ENCODE data around the gene CD200R1L.
"Not testable (repeated sequence)": the region's sequence is repeated elsewhere in the genome, so short reads cannot be mapped to it uniquely, and the experiment has no call there.

Gene CD200R1L, protein sequence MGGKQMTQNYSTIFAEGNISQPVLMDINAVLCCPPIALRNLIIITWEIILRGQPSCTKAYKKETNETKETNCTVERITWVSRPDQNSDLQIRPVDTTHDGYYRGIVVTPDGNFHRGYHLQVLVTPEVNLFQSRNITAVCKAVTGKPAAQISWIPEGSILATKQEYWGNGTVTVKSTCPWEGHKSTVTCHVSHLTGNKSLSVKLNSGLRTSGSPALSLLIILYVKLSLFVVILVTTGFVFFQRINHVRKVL

GRCh38 chr3:112846764-112847163, at the start of gene CD200R1L:
CD200R1L (minus strand) TSS chr3:112846864; CDS start chr3:112829367, 17,497 bp downstream.
- FAIRE-seq: no peak
- DNase-seq (ENCODE audit: extremely low spot score, insufficient read length, low read depth): no peak

- no peak for FAIRE-seq
- DNase-seq (ENCODE audit: extremely low spot score, insufficient read length, low read depth): no peak
These were observed 47.6 kb upstream of the CD200R1L start for GRCh38 chr3:112894258-112894657.

DNA sequence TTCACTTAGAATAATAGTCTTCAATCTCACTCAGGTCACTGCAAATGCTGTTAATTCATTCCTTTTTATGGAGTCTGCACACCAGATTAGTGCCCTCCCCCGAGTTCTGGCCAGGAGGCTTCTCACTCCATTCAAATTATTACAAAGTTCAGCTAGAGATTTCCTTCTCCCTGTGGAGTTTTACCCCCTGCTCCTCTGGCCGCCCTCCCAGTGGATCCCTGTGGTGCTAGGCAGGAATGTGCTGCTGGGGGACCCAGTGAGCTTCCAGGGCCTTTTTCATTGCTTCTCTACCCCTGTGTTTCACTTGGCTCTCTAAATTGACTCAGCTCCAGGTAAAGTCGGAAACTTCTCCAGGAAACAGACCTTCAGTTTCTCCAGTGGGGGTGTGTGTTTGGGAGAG, 42.7 kb upstream of the CD200R1L start:
- no peak for FAIRE-seq
- no peak for DNase-seq (ENCODE audit: extremely low spot score, insufficient read length, low read depth)

DNA sequence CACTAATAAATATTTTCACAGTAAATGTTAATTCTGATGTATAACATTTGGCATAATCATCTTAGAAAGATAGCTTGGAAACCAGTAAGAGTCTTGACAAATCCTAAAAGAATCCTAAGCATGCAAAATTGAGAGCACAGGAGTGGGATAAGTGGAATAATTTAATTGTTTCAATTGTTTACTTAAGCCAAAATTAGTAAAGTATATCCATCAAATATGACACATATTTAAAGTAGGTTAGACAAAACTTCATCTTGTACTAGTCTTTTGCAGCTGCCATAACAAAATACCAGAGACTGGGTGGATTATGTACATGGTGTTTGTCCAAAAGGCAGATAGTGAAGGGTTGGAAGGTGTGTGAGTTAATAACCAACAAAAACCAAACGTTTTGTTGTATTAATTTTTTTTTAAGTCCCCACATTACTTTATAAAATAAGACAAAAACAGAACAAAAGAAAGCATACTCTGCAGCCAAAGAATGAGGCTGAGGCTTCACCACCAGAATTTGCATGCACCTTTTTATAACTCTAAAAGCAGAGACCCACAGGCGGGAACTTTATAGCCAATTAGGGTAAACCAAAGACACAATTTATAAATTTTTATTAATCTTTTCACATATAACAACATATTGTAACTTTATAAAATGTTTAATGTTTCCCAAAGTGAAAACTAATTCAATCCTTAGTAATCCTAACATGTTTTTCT, 41.9 kb upstream of the CD200R1L start:
- no peak for FAIRE-seq
- no peak for DNase-seq (ENCODE audit: extremely low spot score, insufficient read length, low read depth)

DNA sequence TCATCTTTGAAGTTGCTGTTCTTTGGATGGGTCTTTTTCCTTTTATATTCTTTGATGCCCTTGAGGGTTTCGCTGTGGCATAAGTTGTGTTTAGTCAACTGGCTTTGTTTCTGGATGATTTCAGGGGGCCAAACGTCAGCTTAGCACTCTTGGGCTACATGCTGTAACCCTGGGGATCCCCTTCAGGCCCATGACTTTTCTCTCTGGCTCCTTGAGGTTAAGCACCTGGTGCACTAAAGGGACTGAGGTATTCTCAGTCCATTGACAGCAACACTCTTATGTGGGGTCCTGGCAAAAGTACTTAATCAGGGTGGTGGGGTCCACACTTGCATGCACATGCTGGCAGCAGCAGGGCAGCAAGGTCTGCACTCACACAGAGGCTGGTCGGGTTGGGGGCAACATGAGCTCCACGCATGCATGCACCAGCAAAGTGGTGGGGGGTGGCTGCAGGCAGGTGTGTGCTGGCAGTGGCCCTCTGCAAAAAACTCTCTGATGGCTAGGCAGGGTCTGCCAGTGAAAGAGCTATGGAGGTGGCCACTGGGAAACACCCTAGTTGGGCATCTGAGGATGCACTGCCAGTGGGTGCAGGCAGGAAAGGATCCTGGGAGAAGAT, 38.1 kb upstream of the CD200R1L start:
- no peak for DNase-seq (ENCODE audit: extremely low spot score, insufficient read length, low read depth)
- FAIRE-seq: no peak

DNA sequence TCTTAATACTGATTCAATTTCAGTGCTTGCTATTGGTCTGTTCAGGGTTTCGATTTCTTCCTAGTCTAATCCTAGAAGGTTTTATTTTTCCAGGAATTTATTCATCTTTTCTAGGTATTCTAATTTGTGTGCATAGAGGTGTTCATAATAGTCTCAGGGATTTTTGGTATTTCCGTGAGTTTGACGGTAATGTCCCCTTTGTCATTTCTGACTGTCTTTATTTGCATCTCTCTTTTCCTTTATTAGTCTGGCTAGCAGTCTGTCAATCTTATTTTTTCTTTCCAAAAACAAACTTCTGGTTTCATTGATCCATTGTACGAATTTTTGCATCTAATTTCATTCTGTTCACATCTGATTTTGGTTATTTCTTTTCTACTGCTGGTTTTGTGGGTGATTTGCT, 35.2 kb upstream of the CD200R1L start:
- FAIRE-seq (no peak), DNase-seq (ENCODE audit: extremely low spot score, insufficient read length, low read depth) (no peak)

- DNase-seq (ENCODE audit: extremely low spot score, insufficient read length, low read depth) (no peak), FAIRE-seq (peak; percentile 5)
These were observed 28.9 kb upstream of the CD200R1L start for GRCh38 chr3:112875561-112875960.

DNA sequence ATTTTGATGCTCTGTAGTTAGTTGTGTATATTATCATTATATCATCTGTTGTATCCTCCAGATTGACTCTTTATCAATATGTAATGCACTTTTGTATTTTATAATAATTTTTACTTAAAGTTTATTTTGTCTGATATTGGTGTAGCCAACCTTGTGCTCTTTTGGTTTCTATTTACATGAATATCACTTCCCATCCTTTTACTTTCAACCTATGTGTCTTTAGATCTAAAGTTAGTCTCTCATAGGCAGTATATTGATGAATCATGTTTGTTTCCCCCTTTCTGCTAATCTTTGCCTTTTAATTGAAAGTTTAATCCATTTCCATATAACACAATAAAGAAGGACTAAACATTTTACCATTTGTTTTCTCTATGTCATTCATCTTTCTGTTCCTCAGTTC, 28.1 kb upstream of the CD200R1L start:
- FAIRE-seq: peak; percentile 68

DNA sequence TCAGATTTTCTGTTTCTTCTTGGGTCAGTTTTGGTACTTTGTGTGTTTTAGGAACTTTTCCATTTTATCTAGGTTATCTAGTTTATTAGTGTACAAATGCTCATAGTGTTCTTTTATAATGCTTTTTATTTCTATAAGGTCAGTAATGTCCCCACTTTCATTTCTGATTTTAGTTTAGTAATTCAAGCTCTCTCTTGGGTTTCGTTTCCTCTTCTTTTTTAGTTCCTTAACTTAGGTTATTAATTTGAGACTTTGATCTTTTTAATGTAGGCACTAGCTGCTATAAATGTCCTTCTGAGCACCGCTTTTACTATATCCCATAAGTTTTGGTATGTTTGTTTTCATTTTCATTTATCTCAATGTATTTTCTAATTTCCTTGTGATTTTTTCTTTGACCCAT, 27.0 kb upstream of the CD200R1L start:
- FAIRE-seq (peak; percentile 75), DNase-seq (ENCODE audit: extremely low spot score, insufficient read length, low read depth) (no peak)

More for the DNA sequence above, 28.1 kb upstream of the CD200R1L start:
- DNase-seq (ENCODE audit: extremely low spot score, insufficient read length, low read depth): no peak

- no peak for DNase-seq (ENCODE audit: extremely low spot score, insufficient read length, low read depth)
- FAIRE-seq: no peak
These were observed 25.1 kb upstream of the CD200R1L start for GRCh38 chr3:112871735-112872134.

- no peak for FAIRE-seq
These were observed 19.1 kb upstream of the CD200R1L start for GRCh38 chr3:112865757-112866156.

DNA sequence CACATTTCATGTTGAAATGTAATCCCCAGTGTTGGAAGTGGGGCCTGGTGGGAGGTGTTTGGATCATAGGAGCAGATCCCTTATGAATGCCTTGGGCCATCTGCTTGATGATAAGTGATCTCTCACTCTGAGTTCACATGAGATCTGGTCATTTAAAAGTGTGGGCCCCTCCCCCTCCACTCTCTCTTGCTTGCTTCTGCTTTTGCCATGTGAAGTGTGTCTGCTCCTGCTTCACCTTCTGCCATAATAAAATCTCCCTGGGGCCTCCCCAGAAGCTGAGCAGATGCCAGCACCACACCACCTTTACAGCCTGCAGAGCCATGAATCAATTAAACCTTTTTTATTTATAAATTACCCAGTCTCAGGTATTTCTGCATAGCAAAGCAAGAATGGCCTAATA, 14.2 kb upstream of the CD200R1L start:
- FAIRE-seq: no peak
- DNase-seq (ENCODE audit: extremely low spot score, insufficient read length, low read depth): no peak

More at GRCh38 chr3:112865757-112866156, 19.1 kb upstream of the CD200R1L start:
- DNase-seq (ENCODE audit: extremely low spot score, insufficient read length, low read depth): no peak

DNA sequence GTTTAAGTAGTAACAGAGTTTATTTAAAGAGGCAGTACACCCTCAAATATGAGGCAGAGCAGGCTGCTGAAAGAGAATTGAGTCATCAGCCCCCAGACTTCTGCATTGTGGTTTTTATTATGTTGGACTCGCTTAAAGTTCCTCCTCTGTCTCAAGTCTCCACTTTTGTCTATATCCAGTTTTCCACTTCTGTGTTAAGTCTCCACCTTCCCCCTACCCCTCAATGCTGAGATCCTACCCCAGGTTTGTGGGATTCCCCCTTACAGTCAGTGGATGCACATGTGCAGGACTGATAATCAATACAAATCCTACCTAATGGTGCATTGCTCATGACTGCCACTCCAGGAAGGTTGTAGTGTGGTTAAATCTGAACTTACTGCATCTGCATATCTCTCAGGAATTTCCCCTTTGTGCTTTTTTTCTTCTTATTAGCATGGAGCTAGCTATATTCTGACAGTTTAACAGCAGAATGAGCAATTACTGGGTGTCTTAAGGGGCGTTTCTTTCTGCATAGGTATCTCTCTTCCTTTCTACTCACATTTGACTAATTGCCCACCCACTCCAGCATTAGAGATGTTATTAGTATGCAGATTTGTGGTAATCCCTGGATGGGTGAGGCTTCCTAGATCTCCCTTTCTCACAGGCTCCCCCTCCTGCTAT, 11.9 kb upstream of the CD200R1L start:
- DNase-seq (ENCODE audit: extremely low spot score, insufficient read length, low read depth) (no peak), FAIRE-seq (peak; percentile 67)

DNA sequence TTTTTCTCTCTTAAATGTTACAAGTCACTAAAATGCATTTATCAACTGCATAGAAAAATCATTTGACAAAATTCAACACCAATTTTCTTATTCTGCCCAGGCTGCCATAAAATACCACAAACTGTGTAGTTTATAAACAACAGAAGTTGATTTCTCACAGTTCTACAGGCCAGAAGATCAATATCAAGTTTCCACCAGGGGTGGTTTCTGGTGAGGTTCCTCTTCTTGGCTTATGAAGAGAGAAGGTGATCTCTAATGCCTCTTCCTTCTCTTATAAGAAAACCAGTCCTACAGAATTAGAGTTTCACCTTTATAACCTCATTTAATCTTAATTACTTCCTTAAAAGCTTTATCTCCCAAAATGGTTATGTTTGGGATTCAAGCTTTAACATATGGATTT, 10.9 kb upstream of the CD200R1L start:
- FAIRE-seq: no peak

DNA sequence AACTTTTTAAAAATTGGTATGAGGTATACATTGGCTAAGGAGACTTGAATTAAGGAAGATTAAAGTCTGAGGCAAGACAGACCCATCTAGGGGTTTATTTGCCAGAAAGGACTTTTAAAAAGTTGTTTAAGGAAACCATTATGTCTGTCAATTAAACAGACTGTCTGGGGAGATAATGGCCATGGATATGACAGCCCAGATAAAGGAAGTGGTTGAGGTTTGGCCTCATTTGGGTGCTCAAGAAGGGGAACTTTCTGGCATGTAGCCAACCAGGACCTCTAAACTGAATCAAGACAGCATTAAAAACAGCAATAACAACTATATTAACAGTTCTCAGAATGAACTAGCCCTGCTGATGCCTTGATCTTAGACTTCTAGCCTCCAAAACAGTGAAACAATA, 9.9 kb upstream of the CD200R1L start:
- peak; percentile 26 for FAIRE-seq
- no peak for DNase-seq (ENCODE audit: extremely low spot score, insufficient read length, low read depth)

More for the DNA sequence above, 10.9 kb upstream of the CD200R1L start:
- DNase-seq (ENCODE audit: extremely low spot score, insufficient read length, low read depth): no peak

DNA sequence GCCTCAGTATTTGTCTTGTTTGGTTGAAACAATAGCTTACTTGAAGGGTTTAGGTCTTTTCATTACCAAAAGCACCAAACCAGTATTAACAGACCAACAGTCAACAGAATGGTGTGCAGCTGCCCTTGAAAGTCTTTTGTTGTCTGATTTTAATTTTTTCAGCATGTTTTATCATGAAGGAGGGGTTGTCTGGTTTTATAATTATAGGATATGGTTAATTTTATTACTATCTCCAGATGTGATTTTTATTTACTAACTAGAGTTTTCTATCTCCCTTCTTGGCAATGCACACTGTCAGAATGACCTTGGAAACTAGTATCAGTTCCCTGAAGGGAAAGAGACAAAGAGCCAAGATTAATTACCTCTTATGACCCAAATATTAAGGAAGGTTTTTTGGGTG, 9.2 kb upstream of the CD200R1L start:
- no peak for FAIRE-seq
- DNase-seq (ENCODE audit: extremely low spot score, insufficient read length, low read depth): no peak

GRCh38 chr3:112855074-112855473, 8.4 kb upstream of the CD200R1L start:
- DNase-seq (ENCODE audit: extremely low spot score, insufficient read length, low read depth); FAIRE-seq: not testable (repeated sequence)

DNA sequence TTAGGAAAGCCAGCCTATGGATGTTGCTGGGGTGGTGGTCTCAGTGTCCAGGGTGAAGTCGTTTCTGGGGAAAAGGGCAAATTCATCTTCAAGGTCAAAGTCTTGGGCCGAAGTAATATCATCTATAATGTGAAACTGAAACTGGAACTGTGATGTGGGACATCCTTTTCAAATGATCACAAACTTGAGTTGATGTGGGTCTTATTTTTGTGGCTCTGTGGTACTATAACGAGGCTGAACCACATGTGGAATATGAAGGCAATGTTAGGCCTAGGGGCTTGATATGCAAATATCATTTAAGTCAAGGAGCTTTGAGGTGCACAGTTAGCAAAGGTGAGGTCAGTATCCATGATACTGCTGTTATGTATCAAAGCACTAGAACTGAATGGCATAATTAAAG, 1.5 kb upstream of the CD200R1L start:
- peak; percentile 69 for FAIRE-seq
- no peak for DNase-seq (ENCODE audit: extremely low spot score, insufficient read length, low read depth)

DNA sequence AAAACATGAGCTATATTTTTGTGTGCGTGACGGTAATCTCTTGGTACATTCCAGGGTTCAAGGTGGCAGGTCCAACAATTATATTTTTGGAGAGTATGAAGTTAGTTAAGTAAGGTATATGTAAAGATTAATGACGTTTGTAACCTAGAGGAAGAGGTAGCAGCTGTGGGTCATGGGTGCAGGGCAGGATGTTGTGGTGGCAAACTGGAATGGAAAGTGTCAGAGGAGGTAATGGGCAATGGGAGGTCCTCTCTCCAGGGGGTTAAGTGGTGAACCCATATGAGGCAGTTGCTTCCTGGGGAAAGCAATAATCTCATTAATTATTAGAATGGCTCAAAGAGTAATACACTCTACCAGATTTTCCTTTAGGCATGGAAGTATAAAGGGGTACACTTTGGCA, 1.0 kb upstream of the CD200R1L start:
- DNase-seq (ENCODE audit: extremely low spot score, insufficient read length, low read depth): no peak
- FAIRE-seq: peak; percentile 39

GRCh38 chr3:112845772-112846171, 892 bp downstream of the CD200R1L start:
- no peak for FAIRE-seq
- DNase-seq (ENCODE audit: extremely low spot score, insufficient read length, low read depth): no peak

DNA sequence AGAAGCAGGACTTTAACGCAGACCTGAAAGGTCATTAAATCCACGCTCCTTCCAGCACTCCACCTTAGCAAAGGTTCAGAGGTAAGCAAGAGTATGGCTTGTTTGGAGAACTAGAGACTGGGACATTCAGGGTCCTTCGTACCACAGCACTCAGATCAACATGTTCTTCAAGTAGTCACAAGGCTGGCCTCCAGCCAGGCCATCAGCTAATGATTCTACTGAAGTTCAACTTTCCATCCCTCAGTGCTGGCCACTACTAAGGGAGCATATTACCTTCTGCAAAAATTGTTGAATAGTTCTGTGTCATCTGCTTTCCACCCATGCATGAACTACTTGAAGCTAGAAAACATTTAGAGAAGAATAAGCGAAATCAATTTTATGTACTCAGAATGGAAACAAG, 17.6 kb downstream of the CD200R1L start:
- FAIRE-seq (no peak), DNase-seq (ENCODE audit: extremely low spot score, insufficient read length, low read depth) (no peak)
